GM19193 (cell line): Measurements from ENCODE around the gene LMF1.

Experiments used
- POLR2A ChIP-seq: IDR thresholded peaks from 4 replicates; pipeline ENCODE4 v1.6.1; 2011; ENCODE audit not compliant: insufficient read depth, insufficient read length; ENCODE audit errors: extremely low read depth

The LMF1 gene

DNA sequence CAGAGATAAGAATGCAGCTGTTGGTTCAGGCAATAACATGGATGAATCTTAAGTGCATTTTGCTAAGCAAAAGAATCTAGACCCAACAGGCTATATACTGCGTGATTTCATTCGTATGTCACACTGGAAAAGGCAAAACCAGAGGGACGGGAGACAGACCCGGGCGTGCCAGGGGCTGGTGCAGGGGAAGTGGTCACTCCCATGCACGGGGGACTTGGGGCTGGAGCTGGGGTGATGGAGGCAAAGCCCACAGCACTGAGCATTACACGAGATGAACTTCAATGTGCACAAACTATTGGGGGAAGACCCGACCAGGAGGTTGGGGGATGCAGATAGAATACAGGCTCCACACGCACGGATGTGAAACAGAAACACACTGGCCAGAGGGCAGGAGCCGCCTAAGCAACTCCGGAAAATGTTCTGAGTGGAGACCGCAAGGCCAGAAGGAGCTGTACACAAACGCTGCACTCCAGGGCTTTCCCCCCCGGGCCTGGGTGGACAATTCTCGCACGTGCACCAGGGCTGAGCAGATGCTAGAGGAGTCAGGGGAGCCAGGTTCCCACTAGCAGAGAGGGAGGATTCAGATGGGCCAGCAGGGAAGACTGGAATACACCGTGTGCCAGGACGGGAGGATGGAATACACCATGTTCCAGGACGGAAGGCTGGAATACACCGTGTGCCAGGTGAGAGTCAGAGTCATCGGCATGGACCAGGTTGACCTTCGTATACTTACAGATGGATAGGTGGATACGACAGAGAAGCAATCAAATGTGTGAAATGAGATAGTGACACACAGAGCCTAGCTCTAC is 11.3 kb downstream of the LMF1 start:
- TF ChIP-seq POLR2A, result no peak

DNA sequence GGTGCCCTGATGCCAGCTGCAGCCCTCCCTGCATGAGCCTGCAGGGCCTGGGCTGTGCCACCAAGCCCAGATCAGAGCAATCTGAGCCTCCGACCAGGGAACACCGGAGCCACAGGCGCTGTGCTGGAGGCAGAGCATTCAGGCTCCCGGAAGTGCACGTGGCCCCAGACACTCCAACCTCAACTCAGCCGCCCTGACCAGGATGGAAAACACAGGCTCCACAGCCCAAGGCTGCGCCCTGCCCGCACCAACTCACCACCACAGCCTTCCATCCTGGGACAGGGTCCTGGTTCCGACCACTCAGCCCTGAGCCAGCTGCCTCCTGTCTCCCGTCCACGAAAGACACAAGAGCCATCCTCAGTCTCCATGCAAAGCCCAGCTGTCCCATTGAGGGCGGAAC is 18.5 kb downstream of the LMF1 start:
- no peak for TF ChIP-seq POLR2A

DNA sequence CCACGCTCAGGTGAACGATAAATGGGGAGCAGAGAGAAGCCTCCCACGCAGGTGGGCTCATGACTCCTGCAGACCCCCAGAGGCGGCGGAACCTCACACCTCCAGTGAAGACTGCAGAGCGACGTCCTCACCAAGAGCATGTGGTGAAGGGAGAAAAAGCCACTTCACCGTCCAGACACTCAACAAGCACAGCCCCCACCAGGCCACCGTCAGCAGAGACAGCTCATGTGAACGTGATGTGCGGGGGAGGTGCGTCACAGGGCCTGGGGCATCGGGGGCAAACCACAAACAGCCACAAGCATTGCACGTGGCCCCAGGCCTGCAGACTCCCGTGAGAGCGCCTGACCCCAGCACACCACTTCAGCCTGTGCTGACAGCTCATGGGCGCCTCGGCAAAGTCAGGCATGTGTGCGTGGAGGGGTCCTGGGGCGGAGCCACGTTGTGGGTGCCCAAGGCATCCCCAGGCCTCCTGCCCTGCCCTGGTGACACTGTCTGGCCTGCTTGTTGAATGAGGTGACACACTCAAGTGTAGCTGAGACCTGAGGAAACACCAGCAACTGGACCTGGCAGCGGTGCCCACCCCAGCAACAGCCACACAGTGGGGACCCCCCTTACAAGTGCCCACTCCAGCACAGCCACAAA is 19.0 kb downstream of the LMF1 start:
- no peak for TF ChIP-seq POLR2A

DNA sequence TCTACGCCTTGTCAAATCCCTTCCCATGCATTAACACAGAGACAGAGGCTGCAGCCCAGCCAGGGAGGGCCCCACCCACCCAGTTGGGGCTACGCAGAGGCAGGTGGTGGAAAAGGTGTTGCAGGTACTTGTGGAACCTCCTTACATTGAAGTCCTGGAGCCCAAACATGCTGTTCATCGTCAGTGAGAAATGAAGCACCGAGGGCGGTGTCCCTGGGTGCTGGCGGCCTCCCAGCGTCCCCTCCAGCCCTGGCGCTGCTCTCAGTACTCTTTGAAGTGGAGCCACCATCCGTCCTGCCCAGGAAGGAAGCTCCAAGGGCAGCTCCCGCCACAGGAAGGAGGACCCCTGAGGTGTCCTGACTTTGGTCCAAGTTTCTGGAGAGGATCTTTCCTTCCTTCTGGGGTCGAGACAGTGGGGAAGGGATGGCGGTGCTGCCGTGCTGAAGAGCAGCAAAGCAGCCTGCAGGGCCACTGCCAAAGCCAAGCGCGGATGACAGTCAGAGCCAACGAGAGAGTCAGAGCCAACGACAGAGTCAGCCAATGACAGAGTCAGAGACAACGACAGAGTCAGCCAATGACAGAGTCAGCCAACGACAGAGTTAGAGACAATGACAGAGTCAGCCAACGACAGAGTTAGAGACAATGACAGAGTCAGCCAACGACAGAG is 23.4 kb downstream of the LMF1 start:
- no peak for TF ChIP-seq POLR2A

DNA sequence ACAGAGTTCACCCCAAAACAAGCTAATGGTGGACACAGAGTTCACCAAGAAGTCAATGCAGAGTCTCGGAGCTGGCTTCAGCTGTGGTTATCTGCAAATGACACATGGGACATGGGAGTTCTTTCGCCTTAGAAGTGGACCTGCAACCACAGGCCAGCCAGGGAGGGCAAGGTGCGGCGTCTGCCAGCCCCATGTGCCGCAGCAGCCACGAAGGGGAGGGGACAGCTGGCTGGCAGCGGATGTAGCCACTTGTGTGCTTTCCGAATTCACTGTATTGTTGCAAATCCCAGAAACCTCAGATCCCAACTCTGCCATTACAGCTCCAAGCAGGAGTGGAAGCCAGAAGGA is 24.8 kb downstream of the LMF1 start:
- TF ChIP-seq POLR2A, result no peak

DNA sequence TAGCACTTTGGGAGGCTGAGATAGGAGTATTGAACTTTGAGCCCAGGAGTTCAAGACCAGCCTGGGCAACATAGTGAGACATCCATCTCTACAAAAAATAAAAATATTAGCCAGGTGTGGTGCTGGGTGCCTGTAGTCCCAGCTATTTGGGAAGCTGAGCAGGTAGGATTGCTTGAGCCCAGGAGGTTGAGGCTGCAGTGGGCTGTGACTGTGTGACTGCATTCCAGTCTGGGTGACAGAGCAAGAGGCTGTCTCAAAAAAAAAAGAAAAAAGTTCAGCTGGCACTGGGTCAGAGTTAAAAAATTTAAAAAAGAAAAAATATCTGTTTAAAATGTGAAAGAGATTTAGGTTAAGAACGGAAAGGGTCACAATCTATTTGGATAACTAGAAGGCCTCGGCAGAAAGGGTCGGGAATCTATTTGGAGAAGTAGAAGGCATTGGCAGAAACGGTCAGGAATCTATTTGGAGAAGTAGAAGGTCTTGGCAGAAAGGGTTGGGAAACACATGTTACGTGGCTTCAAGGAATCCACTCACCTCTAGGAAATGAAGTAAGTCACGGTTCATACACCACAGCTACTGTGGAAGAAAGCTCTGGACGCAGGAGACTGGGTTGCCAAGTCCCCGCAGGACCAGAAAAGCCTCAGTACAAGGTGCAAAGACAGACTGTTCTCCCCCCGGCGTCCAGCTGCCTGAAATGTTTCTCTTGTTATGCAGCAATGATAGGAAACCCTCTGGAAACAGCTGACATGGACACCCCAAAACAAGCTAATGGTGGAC is 25.3 kb downstream of the LMF1 start:
- TF ChIP-seq POLR2A, result no peak

DNA sequence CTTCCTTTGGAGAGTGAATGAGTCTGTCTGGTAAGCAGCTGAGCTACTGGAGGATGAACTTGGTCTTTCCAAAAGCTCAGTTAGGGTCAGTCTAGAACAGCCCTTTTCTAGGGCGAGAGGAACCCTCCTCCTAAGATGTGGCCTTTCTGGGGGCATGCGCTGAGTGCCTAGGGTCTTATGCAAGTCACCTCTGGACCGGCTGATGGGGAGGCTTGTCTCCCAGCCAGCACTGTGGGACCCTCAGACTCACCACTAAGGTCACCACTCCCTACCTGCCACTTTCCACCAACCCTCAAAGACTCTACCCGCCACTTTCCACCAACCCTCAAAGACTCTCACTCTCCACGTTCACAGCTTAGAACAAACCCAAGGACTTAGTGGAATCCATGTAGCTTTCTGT is 26.8 kb downstream of the LMF1 start:
- TF ChIP-seq POLR2A, result no peak

DNA sequence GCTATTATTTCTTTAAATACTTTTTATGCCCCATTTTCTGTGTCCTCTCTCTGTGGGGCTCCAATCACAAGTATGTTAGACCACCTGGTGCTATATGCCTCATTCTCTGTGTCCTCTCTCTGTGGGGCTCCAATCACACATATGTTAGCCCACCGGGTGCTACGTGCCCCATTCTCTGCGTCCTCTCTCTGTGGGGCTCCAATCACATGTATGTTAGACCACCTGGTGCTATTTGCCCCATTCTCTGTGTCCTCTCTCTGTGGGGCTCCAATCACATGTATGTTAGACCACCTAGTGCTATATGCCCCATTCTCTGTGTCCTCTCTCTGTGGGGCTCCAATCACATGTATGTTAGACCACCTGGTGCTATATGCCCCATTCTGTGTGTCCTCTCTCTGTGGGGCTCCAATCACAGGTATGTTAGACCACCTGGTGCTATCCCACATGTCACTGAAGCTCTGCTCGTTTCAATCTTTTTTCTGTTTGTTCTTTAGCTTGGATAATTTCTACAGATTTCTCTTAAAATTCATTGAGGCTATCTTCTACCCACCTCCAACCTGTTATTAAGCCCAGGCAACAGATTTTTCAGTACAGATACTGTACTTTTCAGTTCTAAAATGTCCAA is 28.2 kb downstream of the LMF1 start:
- TF ChIP-seq POLR2A, result no peak

DNA sequence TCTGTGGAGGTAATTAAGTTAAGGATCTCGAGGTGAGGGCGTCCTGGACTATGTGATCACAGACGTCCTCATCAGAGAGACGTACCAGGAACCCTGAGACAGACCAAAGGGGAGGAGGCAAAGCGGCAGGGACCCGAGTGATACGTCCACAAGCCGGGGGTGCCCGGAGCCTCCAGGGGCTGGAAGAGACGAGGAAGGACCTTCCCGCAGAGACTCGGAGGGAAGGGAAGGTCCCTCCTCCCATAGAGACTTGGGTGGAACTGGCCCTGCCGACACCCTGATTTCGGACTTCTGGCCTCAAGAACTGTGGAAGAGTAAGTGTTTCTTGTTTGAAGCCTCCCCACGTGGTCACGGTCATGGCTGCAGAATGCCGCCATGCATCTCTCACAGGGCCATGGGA is 30.8 kb downstream of the LMF1 start:
- no peak for TF ChIP-seq POLR2A

DNA sequence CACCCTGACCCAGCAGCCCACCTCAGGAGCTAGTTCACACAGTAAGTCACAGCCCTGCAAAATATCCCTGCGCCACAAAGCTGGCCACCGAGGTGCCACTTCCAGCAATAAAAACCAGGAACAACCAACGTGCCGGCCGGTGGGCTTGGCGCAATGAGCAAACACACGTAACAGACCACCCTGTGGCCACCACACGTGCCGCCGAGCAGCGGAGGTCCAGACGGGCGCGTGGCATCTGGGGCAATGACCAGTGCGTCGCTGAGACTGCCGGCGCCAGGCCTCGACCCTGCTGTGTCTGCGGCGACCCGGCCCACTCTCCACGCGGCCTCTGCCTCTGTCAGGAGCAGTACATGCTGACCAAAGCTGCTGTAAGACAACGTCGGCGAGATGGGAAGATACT is 31.5 kb downstream of the LMF1 start:
- TF ChIP-seq POLR2A, result no peak

DNA sequence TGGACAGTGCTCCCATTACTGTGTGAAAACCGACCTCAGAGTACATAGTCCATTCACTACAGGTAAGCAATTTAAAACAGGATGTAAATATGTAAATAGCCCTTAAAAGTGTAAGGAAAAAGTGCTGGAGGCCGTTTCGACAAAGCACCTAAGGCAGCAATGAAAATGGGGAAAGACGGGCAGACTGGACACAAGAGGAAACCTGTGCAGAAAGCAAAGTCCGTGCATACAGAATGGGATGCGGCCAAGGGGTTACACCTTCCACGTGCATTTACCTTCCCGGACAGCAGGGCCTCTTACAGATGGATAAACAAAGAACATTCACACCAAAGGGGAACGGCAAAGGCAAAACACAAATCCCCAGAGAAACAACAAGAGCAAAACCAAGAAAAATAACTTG is 32.0 kb downstream of the LMF1 start:
- TF ChIP-seq POLR2A, result no peak

DNA sequence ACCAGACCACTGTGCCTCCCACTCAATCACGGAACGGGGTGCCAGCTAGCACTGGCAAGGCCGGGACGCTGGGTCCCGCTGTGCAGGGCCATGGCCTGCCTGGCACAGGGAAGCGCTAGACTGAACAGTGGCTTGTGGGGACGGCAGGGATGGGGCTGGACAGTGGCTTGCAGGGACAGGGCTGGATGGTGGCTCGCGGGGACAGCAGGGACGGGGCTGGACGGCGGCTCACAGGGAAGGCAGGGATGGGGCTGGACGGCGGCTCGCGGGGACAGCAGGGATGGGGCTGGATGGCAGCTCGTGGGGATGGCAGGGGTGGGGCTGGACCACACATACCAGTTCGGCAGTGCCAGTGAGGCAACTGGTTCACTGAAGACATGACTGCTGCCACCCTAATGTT is 32.6 kb downstream of the LMF1 start:
- TF ChIP-seq POLR2A, result no peak

DNA sequence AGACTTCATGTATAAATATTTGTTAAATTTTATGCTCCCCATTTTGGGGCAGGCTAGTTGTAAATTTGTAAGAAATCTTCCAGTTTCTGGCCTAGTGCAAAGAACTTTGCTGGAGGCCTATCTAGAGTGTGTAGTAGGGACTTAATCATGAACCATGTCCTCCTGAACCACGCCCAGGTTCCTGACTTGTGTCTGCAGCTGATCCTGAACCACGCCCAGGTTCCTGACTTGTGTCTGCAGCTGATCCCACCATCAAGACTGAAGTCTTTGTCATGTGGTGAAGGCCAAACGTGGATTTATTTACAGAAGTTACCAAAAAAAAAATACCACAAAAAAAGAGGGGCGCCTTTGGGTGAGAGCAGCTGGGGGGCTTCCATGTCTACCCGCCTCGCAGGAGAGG is 33.1 kb downstream of the LMF1 start:
- no peak for TF ChIP-seq POLR2A

DNA sequence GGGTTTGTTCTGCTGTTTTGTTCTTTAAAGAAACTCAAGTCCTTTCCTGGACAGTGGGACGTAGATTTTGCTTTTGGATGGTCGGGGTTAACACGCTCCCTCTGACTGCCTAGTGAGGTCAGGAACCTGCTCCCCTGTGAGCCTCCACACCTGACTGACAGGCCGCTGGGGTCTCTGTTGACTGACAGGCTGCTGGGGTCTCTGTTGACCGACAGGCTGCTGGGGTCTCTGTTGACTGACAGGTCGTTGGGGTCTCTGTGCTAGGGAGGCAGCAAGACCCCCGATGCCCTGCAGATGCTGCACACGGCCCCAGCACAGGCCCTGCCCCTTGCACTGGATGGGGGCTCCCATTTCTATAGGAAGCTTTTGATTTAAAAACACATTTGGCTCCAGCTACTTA is 33.5 kb downstream of the LMF1 start:
- TF ChIP-seq POLR2A, result no peak

DNA sequence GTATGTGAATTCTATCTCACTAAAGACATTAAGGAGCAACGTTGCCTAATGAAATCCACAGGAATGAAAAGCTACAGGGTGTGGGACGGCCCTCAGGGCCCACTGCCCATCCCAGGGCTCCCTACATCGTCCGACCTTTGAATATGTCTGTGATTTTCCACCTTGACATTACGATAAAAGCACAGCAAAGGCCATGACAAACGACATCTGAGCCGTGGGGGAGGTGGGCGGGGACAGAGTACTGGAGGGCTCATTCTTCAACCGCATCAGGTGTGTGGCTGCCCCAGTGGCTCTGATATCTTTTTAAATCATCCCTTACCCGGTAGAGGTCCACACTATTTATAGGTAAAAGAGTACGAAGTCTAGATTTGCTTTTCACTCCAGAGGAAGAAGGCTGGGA is 35.1 kb downstream of the LMF1 start:
- no peak for TF ChIP-seq POLR2A
